Left forelimb (tissue), 1 donor: ENCODE data around the gene PPP1R9A.

ENCODE experiments used
- DNase-seq: peaks from one replicate; pipeline ENCODE4 v3.0.0-alpha.2; 2018; ENCODE audit warnings: low spot score

The PPP1R9A gene

GRCh38 chr7:95035295-95035694 lies 127.9 kb downstream of the PPP1R9A start:
- DNase-seq, result no peak

DNA sequence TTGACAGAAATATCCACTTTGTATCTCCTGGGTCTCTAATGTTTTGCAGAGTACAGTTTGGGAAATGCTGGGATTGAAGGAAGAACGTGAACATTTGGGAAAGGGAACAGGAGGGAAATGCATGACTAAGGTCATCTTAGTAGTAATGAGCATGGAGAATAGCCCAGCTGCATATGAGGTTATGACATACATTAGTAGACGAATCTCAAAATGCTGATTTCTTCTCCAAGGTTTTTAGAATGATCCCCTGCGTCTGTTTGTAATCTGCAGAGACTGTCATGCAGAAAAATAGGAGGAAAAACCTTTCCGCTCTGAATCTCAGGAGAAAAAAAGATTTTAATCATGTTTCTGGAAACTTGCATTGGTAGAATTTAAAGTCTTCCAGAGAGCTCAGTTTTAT lies 133.6 kb downstream of the PPP1R9A start:
- no peak for DNase-seq

GRCh38 chr7:95045236-95045923 lies 138.0 kb downstream of the PPP1R9A start:
- DNase-seq, result no peak

DNA sequence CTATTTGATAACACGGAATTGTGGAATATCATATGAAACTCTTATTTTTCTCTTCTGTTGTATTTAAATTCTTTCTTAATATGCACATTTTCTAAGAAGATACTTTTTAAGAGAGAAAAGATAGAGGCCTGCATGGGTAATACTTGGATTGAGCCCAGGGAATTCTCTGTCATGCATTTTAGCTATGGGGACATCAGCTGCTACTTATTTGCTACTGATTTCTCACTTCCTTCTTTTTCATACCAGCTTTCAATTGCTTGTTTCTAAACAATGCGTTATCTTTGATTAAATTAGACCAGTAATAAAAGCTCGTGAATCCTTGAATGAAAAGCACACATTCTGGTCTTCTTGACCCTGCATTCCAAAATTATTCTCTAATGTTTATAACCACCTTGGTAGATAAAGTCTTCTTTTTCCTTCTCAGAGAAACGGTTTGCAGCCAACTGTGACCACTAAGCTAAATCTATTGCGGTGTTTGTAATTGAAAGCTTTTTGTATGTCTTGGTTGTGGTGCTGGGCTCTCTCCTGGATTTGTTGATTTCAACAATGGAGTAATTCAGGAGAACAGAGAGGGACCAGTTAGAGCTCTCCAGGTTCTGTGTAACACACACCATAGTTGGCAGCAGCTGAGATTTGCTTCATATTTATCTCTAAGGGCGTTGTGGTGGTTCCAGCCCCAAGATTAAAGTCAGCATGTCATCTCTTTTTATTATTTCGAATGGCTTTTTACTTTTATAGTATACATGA lies 139.3 kb downstream of the PPP1R9A start:
- no peak for DNase-seq

- DNase-seq, result no peak
Observed at GRCh38 chr7:95047291-95047690, 139.9 kb downstream of the PPP1R9A start.

DNA sequence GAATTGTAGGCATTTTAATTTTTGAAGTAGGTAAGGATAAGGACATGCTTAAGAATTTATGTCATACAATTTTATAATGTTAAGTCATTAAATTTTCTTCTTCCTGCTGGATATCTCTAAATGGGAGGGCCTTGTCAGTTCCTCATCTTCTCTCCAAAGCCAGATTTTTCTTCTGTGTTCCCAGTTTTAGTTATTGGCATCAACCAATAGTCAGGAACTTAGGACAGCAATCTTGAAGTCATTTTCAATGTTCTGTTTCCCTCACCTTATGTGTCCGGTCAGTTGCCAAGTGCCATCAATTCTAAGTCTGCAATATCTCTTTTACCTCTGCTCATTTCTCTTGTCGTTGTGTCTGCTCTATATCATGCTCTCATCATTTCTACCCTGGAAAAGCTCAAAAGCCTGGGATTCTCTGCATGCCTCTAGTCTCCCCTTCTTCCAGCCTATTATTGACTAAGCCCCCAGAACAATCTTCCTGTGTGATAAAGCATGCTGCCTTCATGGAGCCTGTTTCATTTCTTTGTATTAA lies 145.2 kb downstream of the PPP1R9A start:
- DNase-seq, result no peak

- DNase-seq, result no peak
Observed at GRCh38 chr7:95054386-95054785, 147.0 kb downstream of the PPP1R9A start.

DNA sequence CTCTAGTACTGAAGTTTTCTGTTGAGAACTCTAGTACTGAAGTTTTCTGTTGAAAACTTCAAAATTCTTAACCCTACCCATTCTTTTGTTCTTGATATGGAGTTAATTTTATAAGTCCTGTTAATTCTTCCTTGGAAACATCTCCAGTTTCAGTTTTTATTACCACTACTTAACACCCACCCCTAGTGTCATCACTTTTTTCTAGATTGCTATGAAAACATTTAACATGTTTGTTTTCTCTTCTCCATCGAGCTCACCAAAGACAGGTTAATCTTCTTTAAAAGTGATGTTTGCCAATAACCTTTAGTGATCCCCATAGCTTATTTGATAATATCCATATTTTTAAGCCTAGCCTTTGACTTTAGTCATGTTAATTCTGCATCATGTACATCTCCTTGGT lies 147.9 kb downstream of the PPP1R9A start:
- no peak for DNase-seq

GRCh38 chr7:95056107-95056739 lies 148.8 kb downstream of the PPP1R9A start:
- no peak for DNase-seq

DNA sequence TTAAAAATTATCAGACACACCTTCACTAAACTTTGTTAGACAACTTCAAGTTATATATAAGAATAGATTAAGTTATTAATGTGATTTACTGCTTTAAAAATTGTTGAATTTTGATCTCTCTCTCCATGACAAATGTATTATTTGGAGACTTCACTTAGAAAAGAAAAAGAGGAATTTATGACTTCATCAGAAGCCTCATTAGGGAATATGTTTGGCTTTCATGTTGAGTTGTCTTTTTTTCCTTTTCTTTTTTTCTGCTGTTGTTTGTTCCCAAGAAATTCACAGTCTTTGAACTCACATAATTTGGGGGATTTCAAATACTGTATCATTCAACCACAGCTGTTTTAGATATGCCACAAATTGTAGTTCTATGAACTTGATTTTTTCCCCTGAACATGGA lies 149.5 kb downstream of the PPP1R9A start:
- DNase-seq, result no peak

- DNase-seq, result no peak
Observed at GRCh38 chr7:95059842-95060313, 152.5 kb downstream of the PPP1R9A start.

DNA sequence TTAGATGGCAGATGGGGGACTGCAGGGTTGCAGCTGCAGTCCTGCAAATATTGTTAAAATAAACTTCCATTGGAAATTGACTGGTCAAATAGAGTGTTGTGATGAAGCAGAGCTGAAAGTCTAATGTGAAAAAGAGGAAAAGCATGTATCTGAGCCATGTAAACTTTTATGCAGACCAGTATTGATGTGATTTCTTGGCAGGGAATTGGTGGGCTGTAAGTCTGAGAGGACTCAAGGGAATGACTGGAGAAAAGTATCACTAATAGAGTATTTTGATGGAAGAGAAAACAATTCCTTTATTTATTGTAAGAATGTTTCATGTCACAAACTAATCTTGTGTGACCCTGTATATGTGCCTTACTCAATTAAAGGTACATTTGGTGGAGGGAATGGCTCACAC lies 155.5 kb downstream of the PPP1R9A start:
- no peak for DNase-seq

DNA sequence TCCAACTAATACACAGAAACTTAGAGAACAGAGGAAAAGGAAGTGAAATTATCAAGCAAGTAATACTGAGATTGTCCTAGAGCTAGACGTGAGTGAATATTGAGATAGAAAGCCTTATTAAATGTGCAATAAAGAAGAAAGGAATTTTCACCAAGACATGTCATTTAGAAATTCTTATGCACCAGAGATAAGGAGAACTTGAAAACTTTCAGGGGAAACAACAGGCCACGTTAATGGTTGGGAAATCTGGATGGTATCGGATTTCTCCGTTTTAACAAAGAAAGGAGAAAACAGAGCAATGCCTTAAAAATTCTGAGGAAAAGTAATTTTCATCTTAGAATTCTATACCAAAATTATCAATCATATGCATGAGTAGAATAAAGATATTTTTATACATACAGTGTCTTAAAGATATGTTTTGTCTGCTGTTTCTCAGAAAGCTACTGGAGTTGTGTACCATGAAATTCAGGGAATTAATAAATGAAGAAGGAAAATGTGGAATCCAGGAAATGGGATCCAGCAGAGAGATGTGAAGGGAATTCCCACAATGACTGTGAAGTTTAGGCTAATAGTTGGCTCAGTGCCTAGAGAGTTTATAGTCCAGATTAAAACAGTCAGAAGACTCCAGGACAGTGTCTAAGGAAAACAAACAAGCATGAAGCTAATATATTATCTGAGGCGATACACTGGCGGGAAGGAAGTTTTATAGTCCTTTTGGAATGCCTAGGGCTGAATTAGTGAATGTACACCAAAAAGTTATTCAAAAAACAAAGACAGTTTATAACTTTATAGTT lies 159.5 kb downstream of the PPP1R9A start:
- no peak for DNase-seq

- no peak for DNase-seq
Observed at GRCh38 chr7:95088536-95089215, 181.3 kb downstream of the PPP1R9A start.

DNA sequence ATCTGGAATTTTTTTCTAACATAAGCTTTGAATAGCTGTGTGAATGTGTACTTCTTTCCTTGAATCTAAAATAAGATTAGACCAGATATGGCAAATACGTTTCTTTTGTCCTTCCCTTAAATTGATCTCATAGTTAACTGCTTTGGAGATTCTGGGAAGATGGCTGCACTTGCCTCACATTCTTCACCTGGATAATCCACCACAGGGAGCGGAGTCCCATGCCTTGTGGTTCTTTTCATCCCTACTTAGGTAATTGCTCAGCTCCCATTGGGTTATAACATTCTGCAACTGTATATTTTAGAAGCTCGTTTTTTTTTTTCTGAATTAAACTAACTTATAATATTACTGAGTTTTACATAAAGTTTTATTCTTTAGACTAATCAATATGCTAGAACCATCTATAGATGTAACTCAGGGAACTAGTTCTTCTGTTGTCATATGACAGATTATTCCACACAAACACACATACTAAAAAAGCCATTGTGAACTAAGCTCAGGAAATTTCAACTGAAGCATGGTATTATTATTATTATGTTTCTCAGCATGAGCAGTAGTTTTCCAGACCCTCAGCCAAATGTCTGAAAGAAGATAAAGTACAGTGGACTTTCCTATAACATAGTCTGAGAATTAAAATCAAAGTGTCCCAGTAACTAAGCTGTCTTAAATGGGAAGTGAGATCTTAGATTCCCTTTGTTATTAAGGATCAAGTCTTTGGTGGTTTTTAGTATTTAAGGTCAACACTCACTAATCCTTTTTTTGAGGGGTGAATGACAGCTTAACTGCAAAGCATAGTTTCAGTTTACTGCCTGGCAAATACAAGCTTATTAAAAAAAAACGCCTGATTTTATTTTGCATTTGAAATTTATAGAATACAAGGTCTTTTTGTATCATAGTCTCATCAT lies 182.3 kb downstream of the PPP1R9A start:
- DNase-seq, result no peak

- DNase-seq, result no peak
Observed at GRCh38 chr7:95092324-95092723, 184.9 kb downstream of the PPP1R9A start.

- no peak for DNase-seq
Observed at GRCh38 chr7:95095259-95095965, 188.0 kb downstream of the PPP1R9A start.

GRCh38 chr7:95095966-95096540 lies 188.7 kb downstream of the PPP1R9A start:
- DNase-seq, result no peak

DNA sequence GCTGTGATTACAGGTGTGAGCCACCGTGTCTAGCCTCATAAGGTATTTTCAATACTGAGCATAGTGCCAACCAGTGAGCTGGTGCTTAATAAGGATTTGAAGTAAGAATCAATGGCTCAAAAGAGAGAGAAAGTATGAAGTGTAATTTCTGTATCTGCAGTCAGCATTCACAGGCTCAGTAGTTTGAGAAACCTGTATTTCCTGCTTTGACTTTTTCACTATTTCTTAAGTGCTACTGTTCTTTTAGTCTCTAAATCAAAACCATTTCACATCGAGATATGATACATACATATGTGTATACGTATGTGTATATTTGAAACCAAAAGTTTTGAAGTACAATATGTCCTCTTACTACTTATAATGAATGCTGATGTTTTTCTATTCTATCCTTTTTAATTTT lies 189.9 kb downstream of the PPP1R9A start:
- DNase-seq, result no peak
